ENCODE results near the gene S100B. TPM values are rescaled to one million over a fixed set of nuclear protein-coding genes. Genes with fewer than 3 reads are reported as not detected.

The S100B gene
- total and polyA plus RNA-seq, 4 donors: 3.2 to 6.0 (median 5.4) TPM

DNA sequence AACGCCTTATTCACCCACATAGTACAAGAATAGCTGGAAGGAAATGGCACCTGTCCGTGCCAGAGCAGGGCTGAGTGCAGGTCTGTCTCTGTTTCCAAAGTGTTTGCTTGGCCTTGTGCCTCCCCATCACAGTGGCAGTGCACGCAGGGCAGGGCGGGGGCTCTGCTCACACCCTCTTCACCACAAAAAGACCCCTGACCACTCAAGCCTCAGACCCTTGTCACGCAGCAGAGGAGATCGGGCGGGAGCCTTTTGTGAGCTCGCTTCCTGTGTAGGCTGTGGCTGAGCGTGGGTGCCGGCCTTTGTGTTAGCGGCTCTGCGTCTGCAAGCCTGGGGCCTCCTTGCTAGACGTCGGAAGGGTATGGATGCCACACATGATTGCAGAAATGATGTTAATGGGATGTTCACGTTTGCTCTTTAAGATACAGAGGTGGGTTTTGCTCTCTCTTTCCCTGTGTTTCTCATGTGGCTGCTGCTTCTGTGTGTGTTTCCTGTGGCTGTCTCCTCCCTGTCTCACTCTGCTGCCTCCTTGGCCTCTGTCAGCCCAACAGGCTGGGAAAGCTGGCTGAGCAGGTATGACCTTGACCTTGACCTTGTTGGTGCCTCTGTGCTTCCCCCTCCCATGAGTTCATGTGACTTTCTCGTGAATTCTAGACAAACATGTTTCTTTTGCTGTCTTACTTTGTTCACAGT, 45.4 kb downstream of the S100B start:
- peaks cover 0 to 4% (median 0%) of the 10 kb centered on the region in 5 donors for H3K4me1 ChIP-seq (ENCODE audit: control insufficient read depth in 5 of 5, insufficient read depth in 5 of 5, low read length in 5 of 5)
- no peak overlapping the region for H3K9ac ChIP-seq (ENCODE audit: insufficient read depth in 1 of 2, low read length in 2 of 2)
- TF ChIP-seq, protein P1, sequence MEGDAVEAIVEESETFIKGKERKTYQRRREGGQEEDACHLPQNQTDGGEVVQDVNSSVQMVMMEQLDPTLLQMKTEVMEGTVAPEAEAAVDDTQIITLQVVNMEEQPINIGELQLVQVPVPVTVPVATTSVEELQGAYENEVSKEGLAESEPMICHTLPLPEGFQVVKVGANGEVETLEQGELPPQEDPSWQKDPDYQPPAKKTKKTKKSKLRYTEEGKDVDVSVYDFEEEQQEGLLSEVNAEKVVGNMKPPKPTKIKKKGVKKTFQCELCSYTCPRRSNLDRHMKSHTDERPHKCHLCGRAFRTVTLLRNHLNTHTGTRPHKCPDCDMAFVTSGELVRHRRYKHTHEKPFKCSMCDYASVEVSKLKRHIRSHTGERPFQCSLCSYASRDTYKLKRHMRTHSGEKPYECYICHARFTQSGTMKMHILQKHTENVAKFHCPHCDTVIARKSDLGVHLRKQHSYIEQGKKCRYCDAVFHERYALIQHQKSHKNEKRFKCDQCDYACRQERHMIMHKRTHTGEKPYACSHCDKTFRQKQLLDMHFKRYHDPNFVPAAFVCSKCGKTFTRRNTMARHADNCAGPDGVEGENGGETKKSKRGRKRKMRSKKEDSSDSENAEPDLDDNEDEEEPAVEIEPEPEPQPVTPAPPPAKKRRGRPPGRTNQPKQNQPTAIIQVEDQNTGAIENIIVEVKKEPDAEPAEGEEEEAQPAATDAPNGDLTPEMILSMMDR (IDR thresholded peaks at IDR 0.05; ENCODE audit: control extremely low read depth, extremely low read depth): no peak
- no peaks in the 10 kb centered on the region for H3K9me3 ChIP-seq (ENCODE audit: control insufficient read depth in 4 of 4, insufficient read depth in 3 of 4, low read length in 3 of 4)
- 69 to 80% methylated on average over 16 of the region's 16 CpGs for WGBS, 2 donors
- ATAC-seq (ENCODE audit: insufficient read depth, low FRiP score) (no peak), DNase-seq (no peak)
- peaks cover 7 to 60% (median 43%) of the 10 kb centered on the region in 4 donors for H3K36me3 ChIP-seq (ENCODE audit: control insufficient read depth in 4 of 4, insufficient read depth in 4 of 4, low read length in 4 of 4)
- H3K27me3 ChIP-seq (ENCODE audit: control insufficient read depth in 3 of 3, insufficient read depth in 3 of 3, low read length in 2 of 3): no peaks in the 10 kb centered on the region
- no peak overlapping the region for H3K4me3 ChIP-seq
- peak overlapping the region; percentile 5 to 14 for H3K27ac ChIP-seq (ENCODE audit: low read depth in 1 of 2, low read length in 1 of 2)

DNA sequence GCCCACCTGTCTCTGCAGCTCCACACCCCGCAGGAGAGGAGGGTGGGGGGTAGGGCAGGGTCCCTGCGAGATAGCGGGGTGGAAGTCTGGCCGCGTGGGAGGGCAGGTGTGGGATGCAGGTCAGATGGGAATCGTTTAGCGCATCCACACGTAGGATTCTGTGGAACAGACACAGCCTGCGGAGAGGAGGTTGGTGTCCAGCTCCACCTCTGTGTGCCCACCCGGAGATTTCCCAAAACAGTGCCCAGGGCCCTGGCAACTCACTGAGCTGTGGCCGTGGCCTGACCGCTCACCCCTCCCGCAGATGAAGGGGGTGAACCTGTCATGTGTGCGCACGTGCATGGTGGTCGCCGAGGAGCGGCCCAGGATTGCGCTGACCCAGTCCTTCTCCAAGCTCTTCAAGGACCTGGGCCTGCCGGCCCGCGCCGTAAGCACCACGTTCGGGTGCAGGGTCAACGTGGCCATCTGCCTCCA, 46.9 kb downstream of the S100B start:
- peaks cover 0 to 4% (median 0%) of the 10 kb centered on the region in 5 donors for H3K4me1 ChIP-seq (ENCODE audit: control insufficient read depth in 5 of 5, insufficient read depth in 5 of 5, low read length in 5 of 5)
- no peak overlapping the region for H3K27ac ChIP-seq (ENCODE audit: low read depth in 1 of 2, low read length in 1 of 2)
- peaks cover 7 to 56% (median 31%) of the 10 kb centered on the region in 4 donors for H3K36me3 ChIP-seq (ENCODE audit: control insufficient read depth in 4 of 4, insufficient read depth in 4 of 4, low read length in 4 of 4)
- H3K9ac ChIP-seq (ENCODE audit: insufficient read depth in 1 of 2, low read length in 2 of 2): no peak overlapping the region
- H3K4me3 ChIP-seq: no peak overlapping the region
- no peaks in the 10 kb centered on the region for H3K9me3 ChIP-seq (ENCODE audit: control insufficient read depth in 4 of 4, insufficient read depth in 3 of 4, low read length in 3 of 4)
- no peak for ATAC-seq (ENCODE audit: insufficient read depth, low FRiP score)
- no peak for DNase-seq
- WGBS, 2 donors: 97 to 98% methylated on average over 26 of the region's 26 CpGs
- TF ChIP-seq, protein P1 (IDR thresholded peaks at IDR 0.05; ENCODE audit: control extremely low read depth, extremely low read depth): no peak
- H3K27me3 ChIP-seq (ENCODE audit: control insufficient read depth in 3 of 3, insufficient read depth in 3 of 3, low read length in 2 of 3): no peaks in the 10 kb centered on the region

DNA sequence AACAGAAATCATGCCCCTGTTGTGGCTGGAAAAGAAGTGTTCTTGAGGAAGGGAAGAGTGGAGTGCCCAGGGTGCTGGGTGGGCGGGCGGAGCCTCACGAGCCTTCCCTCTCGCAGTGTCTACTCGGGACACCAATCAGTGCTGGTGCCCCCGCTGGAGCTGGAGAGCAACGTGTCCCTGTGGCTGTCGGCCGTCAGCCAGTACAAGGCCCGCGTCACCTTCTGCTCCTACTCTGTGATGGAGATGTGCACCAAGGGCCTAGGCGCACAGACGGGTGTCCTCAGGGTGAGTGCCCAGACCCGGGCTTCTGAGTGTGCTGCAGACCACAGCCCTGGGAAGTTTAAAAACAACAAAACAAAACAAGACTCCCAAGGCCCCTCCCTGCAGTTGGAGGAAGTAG, 47.4 kb downstream of the S100B start:
- no peaks in the 10 kb centered on the region for H3K9me3 ChIP-seq (ENCODE audit: control insufficient read depth in 4 of 4, insufficient read depth in 3 of 4, low read length in 3 of 4)
- no peak overlapping the region for H3K27ac ChIP-seq (ENCODE audit: low read depth in 1 of 2, low read length in 1 of 2)
- TF ChIP-seq, protein P1 (IDR thresholded peaks at IDR 0.05; ENCODE audit: control extremely low read depth, extremely low read depth): no peak
- no peak overlapping the region for H3K4me3 ChIP-seq
- no peak overlapping the region for H3K9ac ChIP-seq (ENCODE audit: insufficient read depth in 1 of 2, low read length in 2 of 2)
- peaks cover 7 to 51% (median 30%) of the 10 kb centered on the region in 4 donors for H3K36me3 ChIP-seq (ENCODE audit: control insufficient read depth in 4 of 4, insufficient read depth in 4 of 4, low read length in 4 of 4)
- H3K4me1 ChIP-seq (ENCODE audit: control insufficient read depth in 5 of 5, insufficient read depth in 5 of 5, low read length in 5 of 5): peaks cover 0 to 4% (median 0%) of the 10 kb centered on the region in 5 donors
- no peaks in the 10 kb centered on the region for H3K27me3 ChIP-seq (ENCODE audit: control insufficient read depth in 3 of 3, insufficient read depth in 3 of 3, low read length in 2 of 3)
- DNase-seq (no peak), ATAC-seq (ENCODE audit: insufficient read depth, low FRiP score) (no peak)
- WGBS, 2 donors: 93 to 94% methylated on average over 14 of the region's 14 CpGs
